Mesodermal cell (in vitro differentiated cells): ENCODE results near the gene TAF13.
"Not testable (repeated sequence)": the region's sequence is repeated elsewhere in the genome, so short reads cannot be mapped to it uniquely, and the experiment has no call there.

Experiments
- H3K27ac ChIP-seq: 2 replicates; pipeline ENCODE4 v1.7.0; 2013; ENCODE audit warnings: mild to moderate bottlenecking, low read depth, low read length, moderate library complexity; ENCODE audit not compliant: severe bottlenecking
- H3K36me3 ChIP-seq: 2 replicates; pipeline ENCODE4 v1.7.1; 2013; ENCODE audit warnings: mild to moderate bottlenecking, low read length, moderate library complexity; ENCODE audit not compliant: control insufficient read depth, insufficient read depth
- H3K4me1 ChIP-seq: one replicate; pipeline ENCODE4 v1.7.1; 2013; ENCODE audit warnings: mild to moderate bottlenecking, low read length; ENCODE audit not compliant: insufficient read depth, control insufficient read depth, poor library complexity, severe bottlenecking
- H3K4me3 ChIP-seq: 2 replicates; pipeline ENCODE4 v1.7.0; 2013; ENCODE audit warnings: low read length, control low read depth, mild to moderate bottlenecking; ENCODE audit not compliant: insufficient read depth, poor library complexity, severe bottlenecking; ENCODE audit errors: extremely low read depth
- H3K9me3 ChIP-seq: 2 replicates; pipeline ENCODE4 v1.7.1; 2013; ENCODE audit warnings: mild to moderate bottlenecking, low read length, moderate library complexity; ENCODE audit not compliant: control insufficient read depth
- WGBS, 2 experiments: methylation state at CpG; one replicate each; pipeline ENCODE4 v1.1.5; 2013; ENCODE audit warnings: missing lambda C conversion rate in 2 of 2; ENCODE audit not compliant: insufficient coverage in 2 of 2; 5-methylcytosine and 5-hydroxymethylcytosine counted together

The TAF13 gene

GRCh38 chr1:109078317-109078716 is 2.5 kb upstream of the TAF13 start:
- Histone ChIP-seq H3K36me3 (peaks cover 9% of the 10 kb centered on the region), H3K9me3 (no peaks in the 10 kb centered on the region), H3K4me3 (no peak overlapping the region), H3K27ac (no peak overlapping the region), H3K4me1 (no peaks in the 10 kb centered on the region)
- 100% methylated on average over 1 of the region's 1 CpG; no CpG with 5 or more reads in 1 of the 2 experiments for WGBS, 2 experiments

GRCh38 chr1:109069294-109069693 is 6.5 kb downstream of the TAF13 start:
- Histone ChIP-seq H3K9me3 (no peaks in the 10 kb centered on the region), H3K4me3 (no peak overlapping the region), H3K36me3 (peaks cover 75% of the 10 kb centered on the region), H3K4me1 (no peaks in the 10 kb centered on the region), H3K27ac (no peak overlapping the region)
- WGBS, 2 experiments, result no CpG with 5 or more reads among the region's 1 CpG

DNA sequence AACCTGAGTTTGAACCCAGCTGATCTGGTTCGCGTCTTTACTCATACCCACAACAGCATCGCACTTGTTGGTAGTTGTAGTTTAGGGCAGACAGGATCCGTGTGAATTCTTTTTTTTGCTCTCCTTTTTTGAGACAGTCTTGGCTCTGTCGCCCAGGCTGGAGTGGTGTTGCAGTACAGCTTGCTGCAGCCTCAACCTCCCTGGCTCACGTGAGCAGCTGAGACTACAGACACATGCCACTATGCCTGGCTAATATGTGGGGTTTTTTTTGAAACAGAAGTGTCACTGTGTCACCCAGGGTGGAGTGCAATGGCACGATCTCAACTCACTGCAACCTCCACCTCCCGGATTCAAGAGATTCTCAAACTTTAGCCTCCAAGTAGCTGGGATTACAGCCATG is 7.9 kb downstream of the TAF13 start:
- Histone ChIP-seq H3K27ac (no peak overlapping the region), H3K4me3 (no peak overlapping the region), H3K36me3 (peaks cover 74% of the 10 kb centered on the region), H3K9me3 (no peaks in the 10 kb centered on the region), H3K4me1 (no peaks in the 10 kb centered on the region)
- WGBS, 2 experiments, result 84 to 94% methylated on average over 3 to 5 of the region's 8 CpGs

DNA sequence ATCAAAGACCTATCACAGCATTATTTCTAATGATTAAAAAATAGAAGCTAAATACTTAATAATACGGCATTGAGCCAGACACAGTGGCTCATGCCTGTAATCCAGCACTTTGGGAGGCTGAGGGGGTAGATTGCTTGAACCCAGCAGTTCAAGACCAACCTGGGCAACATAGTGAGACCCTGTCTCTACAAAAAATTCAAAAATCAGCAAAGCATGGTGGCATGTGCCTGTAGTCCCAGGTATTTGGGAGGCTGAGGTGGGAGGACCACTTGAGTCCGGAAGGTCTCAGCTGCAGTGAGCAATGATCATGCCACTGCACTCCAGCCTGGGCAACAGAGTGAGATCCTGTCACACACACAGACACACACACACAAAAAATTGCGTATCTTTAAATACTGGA is 10.7 kb downstream of the TAF13 start:
- peaks cover 65% of the 10 kb centered on the region for H3K36me3 ChIP-seq
- 100% methylated on average over 1 of the region's 3 CpGs for WGBS, 2 experiments

DNA sequence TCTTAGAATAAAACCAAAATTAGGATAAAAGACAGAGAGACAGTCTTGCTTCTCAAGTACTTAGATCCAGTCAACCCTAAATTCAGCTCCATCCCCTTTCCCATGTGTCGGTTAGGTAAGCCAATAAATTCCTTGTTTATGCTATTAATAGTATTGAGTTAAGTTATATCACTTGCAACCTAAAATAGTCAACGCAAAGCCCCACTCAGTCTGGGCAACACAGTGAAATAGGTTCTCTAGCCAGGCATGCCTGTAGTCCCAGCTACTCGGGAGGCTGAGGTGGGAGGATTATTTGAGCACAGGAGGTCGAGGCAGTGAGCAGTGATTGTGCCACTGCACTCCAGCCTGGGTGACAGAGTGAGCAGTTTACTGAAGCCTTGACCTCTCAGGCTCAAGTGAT is 14.6 kb downstream of the TAF13 start:
- Histone ChIP-seq H3K4me3 (no peak overlapping the region), H3K27ac (no peak overlapping the region), H3K9me3 (no peaks in the 10 kb centered on the region), H3K36me3 (peaks cover 28% of the 10 kb centered on the region), H3K4me1 (no peaks in the 10 kb centered on the region)
- WGBS, 2 experiments, result 93 to 100% methylated on average over 2 of the region's 4 CpGs

More for the DNA sequence above, 10.7 kb downstream of the TAF13 start:
- Histone ChIP-seq H3K4me1 (no peaks in the 10 kb centered on the region), H3K9me3 (no peaks in the 10 kb centered on the region), H3K27ac (no peak overlapping the region), H3K4me3 (no peak overlapping the region)

- WGBS, 2 experiments, result 90 to 94% methylated on average over 4 to 6 of the region's 7 CpGs
- peaks cover 27% of the 10 kb centered on the region for H3K36me3 ChIP-seq
- H3K4me3 ChIP-seq, result no peak overlapping the region
- no peaks in the 10 kb centered on the region for H3K9me3 ChIP-seq
- H3K4me1 ChIP-seq, result no peaks in the 10 kb centered on the region
- H3K27ac ChIP-seq, result no peak overlapping the region
These were observed 15.1 kb downstream of the TAF13 start for GRCh38 chr1:109060707-109061106.

GRCh38 chr1:109059026-109059425 is 16.8 kb downstream of the TAF13 start:
- Histone ChIP-seq H3K36me3 (peaks cover 10% of the 10 kb centered on the region), H3K4me1 (no peaks in the 10 kb centered on the region), H3K9me3 (no peaks in the 10 kb centered on the region), H3K27ac (no peak overlapping the region), H3K4me3 (no peak overlapping the region)

GRCh38 chr1:109056064-109056463 is 19.7 kb downstream of the TAF13 start:
- Histone ChIP-seq H3K4me1 (no peaks in the 10 kb centered on the region), H3K9me3 (no peaks in the 10 kb centered on the region), H3K27ac (no peak overlapping the region), H3K36me3 (no peaks in the 10 kb centered on the region), H3K4me3 (no peak overlapping the region)
- WGBS, 2 experiments, result 94 to 100% methylated on average over 3 of the region's 3 CpGs

GRCh38 chr1:109052145-109052544 is 23.7 kb downstream of the TAF13 start:
- not testable (repeated sequence) for H3K27ac ChIP-seq, H3K9me3 ChIP-seq, H3K4me1 ChIP-seq, H3K36me3 ChIP-seq, H3K4me3 ChIP-seq
- 81 to 88% methylated on average over 3 of the region's 3 CpGs for WGBS, 2 experiments

GRCh38 chr1:109050228-109050995 is 25.4 kb downstream of the TAF13 start:
- Histone ChIP-seq H3K27ac (no peak overlapping the region), H3K9me3 (no peaks in the 10 kb centered on the region), H3K4me1 (no peaks in the 10 kb centered on the region), H3K36me3 (no peaks in the 10 kb centered on the region), H3K4me3 (no peak overlapping the region)
- 94 to 97% methylated on average over 3 to 7 of the region's 7 CpGs for WGBS, 2 experiments

DNA sequence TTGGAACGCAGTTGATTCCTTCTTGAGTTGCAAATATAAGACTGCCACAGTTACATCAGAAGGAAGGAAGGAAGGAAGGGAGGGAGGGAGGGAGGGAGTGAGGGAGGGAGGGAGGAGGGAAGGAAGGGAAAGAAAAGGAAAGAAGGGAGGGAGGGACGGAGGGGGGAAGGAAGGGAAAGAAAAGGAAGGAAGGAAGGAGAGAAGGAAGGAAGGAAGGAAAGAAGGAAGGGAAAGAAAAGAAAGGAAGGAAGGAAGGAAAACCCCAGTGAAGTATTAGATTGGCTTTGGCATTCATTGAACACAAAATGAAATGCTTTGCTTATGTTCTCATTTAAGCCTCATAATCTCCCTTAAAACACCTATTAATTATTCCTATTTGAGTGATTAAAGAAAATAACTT is 27.5 kb downstream of the TAF13 start:
- Histone ChIP-seq H3K36me3 (no peaks in the 10 kb centered on the region), H3K4me3 (no peak overlapping the region), H3K9me3 (no peaks in the 10 kb centered on the region), H3K4me1 (no peaks in the 10 kb centered on the region), H3K27ac (no peak overlapping the region)
- WGBS, 2 experiments, result 76 to 77% methylated on average over 1 of the region's 2 CpGs
